Measurements from ENCODE around the gene PA2G4. TPM values are rescaled to one million over a fixed set of nuclear protein-coding genes. Genes with fewer than 3 reads are reported as not detected.

PA2G4 gene
- total RNA-seq, 1 experiment from 2014 or later, result 233 TPM

DNA sequence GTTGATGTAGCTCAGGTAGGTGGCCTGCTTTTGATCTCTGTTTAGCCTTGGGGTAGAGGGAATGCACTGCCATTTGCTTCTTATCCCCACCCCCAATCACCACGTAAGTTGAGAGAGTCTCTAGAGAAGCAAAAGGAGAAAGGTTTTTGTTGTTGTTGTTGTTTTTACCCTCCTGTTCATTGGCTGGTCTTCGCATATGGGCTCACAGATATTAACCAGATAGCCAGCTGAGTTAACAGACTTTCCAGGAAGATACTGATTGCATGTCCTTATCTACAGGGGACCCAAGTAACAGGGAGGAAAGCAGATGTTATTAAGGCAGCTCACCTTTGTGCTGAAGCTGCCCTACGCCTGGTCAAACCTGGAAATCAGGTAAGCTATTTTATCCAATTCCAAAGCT is 2.9 kb downstream of the PA2G4 start:
- no peaks in the 10 kb centered on the region for H3K27me3 Mint-ChIP-seq (ENCODE audit: unreplicated experiment)
- H3K4me3 Mint-ChIP-seq (ENCODE audit: low read depth, unreplicated experiment), result peak overlapping the region; percentile 96
- CTCF ChIA-PET, result interaction anchor here (1.0 kb wide), 1 partner anchor 11 kb away, joined by 3 read pairs; the partner anchor contains the start of gene ZC3H10
- TF ChIP-seq, protein P1, sequence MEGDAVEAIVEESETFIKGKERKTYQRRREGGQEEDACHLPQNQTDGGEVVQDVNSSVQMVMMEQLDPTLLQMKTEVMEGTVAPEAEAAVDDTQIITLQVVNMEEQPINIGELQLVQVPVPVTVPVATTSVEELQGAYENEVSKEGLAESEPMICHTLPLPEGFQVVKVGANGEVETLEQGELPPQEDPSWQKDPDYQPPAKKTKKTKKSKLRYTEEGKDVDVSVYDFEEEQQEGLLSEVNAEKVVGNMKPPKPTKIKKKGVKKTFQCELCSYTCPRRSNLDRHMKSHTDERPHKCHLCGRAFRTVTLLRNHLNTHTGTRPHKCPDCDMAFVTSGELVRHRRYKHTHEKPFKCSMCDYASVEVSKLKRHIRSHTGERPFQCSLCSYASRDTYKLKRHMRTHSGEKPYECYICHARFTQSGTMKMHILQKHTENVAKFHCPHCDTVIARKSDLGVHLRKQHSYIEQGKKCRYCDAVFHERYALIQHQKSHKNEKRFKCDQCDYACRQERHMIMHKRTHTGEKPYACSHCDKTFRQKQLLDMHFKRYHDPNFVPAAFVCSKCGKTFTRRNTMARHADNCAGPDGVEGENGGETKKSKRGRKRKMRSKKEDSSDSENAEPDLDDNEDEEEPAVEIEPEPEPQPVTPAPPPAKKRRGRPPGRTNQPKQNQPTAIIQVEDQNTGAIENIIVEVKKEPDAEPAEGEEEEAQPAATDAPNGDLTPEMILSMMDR (IDR thresholded peaks at IDR 0.05; ENCODE audit: unreplicated experiment), result no peak
- H3K27ac Mint-ChIP-seq (ENCODE audit: unreplicated experiment), result no peak overlapping the region
- H3K9me3 Mint-ChIP-seq (ENCODE audit: low read depth, unreplicated experiment), result no peaks in the 10 kb centered on the region
- intact Hi-C loops (cut with micrococcal nuclease; ENCODE audit: unreplicated experiment), result no loop called here
- no peak for DNase-seq
- no TSS peak for BruUV-seq (replicated peaks)
- peaks cover 91% of the 10 kb centered on the region for H3K36me3 Mint-ChIP-seq (ENCODE audit: insufficient read depth, unreplicated experiment)
- H3K4me1 Mint-ChIP-seq (ENCODE audit: low read depth, unreplicated experiment), result peaks cover 21% of the 10 kb centered on the region

DNA sequence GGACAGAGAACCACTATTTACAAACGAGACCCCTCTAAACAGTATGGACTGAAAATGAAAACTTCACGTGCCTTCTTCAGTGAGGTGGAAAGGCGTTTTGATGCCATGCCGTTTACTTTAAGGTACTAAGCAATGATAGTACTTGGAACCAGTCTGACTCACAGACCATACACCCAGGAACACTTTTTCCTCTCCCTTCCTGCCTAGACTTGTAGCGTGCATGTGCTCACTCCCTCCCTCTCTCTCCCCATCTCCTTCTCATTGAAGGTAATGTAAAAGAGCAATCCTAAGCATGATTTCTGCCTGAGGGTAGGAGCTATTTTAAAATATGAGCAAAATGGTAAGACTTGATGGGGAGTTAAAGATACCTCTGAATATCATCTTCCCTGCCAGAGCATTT is 6.2 kb downstream of the PA2G4 start:
- no peak for DNase-seq
- CTCF ChIA-PET, result no interaction called here

DNA sequence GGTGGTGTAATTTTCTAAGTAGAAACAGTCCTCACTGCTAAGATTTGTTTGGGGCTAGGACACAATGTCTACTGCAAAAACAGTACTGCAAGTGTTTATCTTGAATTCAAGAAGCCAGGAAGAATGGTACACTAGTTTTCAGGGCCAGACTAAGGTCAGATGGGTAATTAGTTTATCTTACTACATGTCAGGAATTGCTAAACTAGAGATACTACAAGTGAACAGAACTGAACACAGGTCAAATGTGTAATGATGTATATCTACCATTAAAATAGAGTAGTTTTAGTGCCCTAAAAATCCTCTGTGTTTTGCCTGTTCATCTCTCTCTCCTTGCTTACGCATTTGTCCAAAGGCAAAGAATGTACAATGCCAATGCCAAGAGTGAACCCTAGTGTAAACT is 9.7 kb downstream of the PA2G4 start:
- CTCF ChIA-PET, result no interaction called here
- no peak overlapping the region for H3K4me3 Mint-ChIP-seq (ENCODE audit: low read depth, unreplicated experiment)

More for the DNA sequence above, 6.2 kb downstream of the PA2G4 start:
- Mint-ChIP-seq H3K36me3 (ENCODE audit: insufficient read depth, unreplicated experiment) (peaks cover 92% of the 10 kb centered on the region), H3K27ac (ENCODE audit: unreplicated experiment) (no peak overlapping the region), H3K27me3 (ENCODE audit: unreplicated experiment) (no peaks in the 10 kb centered on the region), H3K4me3 (ENCODE audit: low read depth, unreplicated experiment) (no peak overlapping the region), H3K9me3 (ENCODE audit: low read depth, unreplicated experiment) (no peaks in the 10 kb centered on the region), H3K4me1 (ENCODE audit: low read depth, unreplicated experiment) (peaks cover 19% of the 10 kb centered on the region)
- BruUV-seq (replicated peaks), result no TSS peak
- intact Hi-C loops (cut with micrococcal nuclease; ENCODE audit: unreplicated experiment), result no loop called here
- TF ChIP-seq, protein P1 (IDR thresholded peaks at IDR 0.05; ENCODE audit: unreplicated experiment), result no peak

DNA sequence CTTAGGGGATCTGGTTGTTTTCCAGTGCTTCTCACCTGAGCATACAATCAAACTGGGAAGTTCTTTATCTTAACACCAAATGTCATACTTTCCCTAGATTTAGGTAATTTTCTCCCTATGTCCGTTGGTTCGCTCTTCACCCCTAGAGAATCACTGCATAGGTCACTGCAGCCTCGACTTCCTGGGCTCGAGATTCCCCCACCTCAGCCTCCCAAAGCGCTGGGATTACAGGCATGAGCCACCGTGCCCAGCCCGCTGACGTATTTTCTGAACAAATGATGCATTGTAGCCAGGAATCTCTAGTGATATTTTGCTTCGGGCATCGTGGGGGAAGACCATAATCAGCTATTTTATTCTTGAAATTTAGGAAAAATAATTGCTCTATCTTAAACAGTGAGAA is 11.0 kb downstream of the PA2G4 start:
- CTCF ChIA-PET, result interaction anchor here (0.6 to 1.5 kb wide), 3 partner anchors 10 to 73 kb away, joined by 3 to 9 read pairs (median 4); partner anchors contain the start of gene PA2G4
- Mint-ChIP-seq H3K9me3 (ENCODE audit: low read depth, unreplicated experiment) (no peaks in the 10 kb centered on the region), H3K4me1 (ENCODE audit: low read depth, unreplicated experiment) (peaks cover 17% of the 10 kb centered on the region), H3K27me3 (ENCODE audit: unreplicated experiment) (no peaks in the 10 kb centered on the region), H3K36me3 (ENCODE audit: insufficient read depth, unreplicated experiment) (peaks cover 83% of the 10 kb centered on the region), H3K27ac (ENCODE audit: unreplicated experiment) (peak overlapping the region; percentile 100), H3K4me3 (ENCODE audit: low read depth, unreplicated experiment) (peak overlapping the region; percentile 97)
- intact Hi-C loops (cut with micrococcal nuclease; ENCODE audit: unreplicated experiment), result loop anchor here (5.0 kb wide), 2 partner anchors 42 to 68 kb away; partner anchors contain the start of gene MYL6
- peak; percentile 45 for DNase-seq
- TF ChIP-seq, protein P1 (IDR thresholded peaks at IDR 0.05; ENCODE audit: unreplicated experiment), result no peak
- no TSS peak for BruUV-seq (replicated peaks)

More for the DNA sequence above, 9.7 kb downstream of the PA2G4 start:
- Mint-ChIP-seq H3K36me3 (ENCODE audit: insufficient read depth, unreplicated experiment) (peaks cover 92% of the 10 kb centered on the region), H3K9me3 (ENCODE audit: low read depth, unreplicated experiment) (no peaks in the 10 kb centered on the region), H3K27ac (ENCODE audit: unreplicated experiment) (peak overlapping the region; percentile 26), H3K27me3 (ENCODE audit: unreplicated experiment) (no peaks in the 10 kb centered on the region), H3K4me1 (ENCODE audit: low read depth, unreplicated experiment) (peaks cover 5% of the 10 kb centered on the region)
- TF ChIP-seq, protein P1 (IDR thresholded peaks at IDR 0.05; ENCODE audit: unreplicated experiment), result no peak
- intact Hi-C loops (cut with micrococcal nuclease; ENCODE audit: unreplicated experiment), result no loop called here
- DNase-seq, result no peak
- no TSS peak for BruUV-seq (replicated peaks)

All from Calu3 (cell line).